ENCODE measurements around the gene DENND5A.
"Not testable (repeated sequence)": the region's sequence is repeated elsewhere in the genome, so short reads cannot be mapped to it uniquely, and the experiment has no call there.

DENND5A gene

GRCh38 chr11:9172389-9172788, 92.8 kb downstream of the DENND5A start:
- DNase-seq: no peak

GRCh38 chr11:9170450-9170849, 94.7 kb downstream of the DENND5A start:
- DNase-seq: no peak

- DNase-seq: no peak
These were observed 95.4 kb downstream of the DENND5A start for GRCh38 chr11:9169595-9170295.

DNA sequence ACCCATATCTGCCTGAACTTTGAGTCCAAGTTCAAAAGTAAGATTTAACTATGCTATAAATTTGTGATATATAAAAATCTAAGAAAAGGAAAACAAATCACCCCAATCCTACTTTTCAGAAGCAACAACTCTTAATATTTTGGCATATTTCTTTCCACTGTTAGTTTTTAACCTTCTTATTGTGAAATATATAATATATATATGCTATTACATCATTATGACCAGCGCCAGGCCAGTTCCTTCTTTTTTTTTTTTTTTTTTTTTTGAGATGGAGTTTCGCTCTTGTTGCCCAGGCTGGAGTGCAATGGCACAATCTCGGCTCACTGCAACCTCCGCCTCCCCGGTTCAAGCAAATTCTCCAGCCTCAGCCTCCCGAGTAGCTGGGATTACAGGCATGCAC, 103.2 kb downstream of the DENND5A start:
- not testable (repeated sequence) for DNase-seq

DNA sequence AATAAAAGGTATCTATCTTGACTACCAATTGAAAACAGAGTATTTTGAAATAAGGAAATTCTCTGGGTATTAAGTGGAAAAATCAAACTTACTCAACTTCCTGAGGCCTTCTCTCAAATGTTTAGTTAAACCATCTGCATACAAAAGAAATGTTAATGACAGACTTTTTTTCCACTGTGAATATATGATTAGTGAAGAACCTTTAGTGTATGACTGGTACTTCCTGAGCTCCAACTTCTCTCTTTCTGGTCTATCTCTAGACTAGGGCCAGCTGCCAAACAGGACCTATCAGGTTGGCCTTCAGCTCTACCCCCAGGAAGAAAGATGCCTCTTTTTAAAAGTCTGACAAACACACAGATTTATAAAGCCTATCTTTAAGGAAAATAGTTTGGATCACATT, 105.0 kb downstream of the DENND5A start:
- no peak for DNase-seq

DNA sequence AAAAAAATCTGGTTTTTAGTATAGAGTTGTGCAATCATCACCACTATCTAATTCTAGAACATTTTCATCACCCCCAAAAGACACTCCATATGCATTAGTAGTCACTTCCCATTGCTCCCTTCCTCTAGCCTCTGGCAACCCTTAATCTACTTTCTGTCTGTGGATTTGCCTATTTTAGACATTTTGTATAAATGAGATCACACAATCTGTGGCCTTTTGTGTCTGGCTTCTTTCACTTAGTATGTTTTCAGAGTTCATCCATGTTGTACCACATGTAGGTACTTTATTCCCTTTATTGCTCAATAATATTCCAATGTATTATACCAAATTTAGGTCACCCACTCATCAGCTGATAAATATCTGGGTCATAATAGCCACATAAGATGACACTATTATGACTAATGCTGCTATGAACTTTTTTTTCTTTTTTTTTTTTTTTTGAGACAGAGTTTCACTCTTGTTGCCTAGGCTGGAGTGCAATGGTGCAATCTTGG, 106.2 kb downstream of the DENND5A start:
- no peak for DNase-seq

- no peak for DNase-seq
These were observed 109.2 kb downstream of the DENND5A start for GRCh38 chr11:9155930-9156329.

DNA sequence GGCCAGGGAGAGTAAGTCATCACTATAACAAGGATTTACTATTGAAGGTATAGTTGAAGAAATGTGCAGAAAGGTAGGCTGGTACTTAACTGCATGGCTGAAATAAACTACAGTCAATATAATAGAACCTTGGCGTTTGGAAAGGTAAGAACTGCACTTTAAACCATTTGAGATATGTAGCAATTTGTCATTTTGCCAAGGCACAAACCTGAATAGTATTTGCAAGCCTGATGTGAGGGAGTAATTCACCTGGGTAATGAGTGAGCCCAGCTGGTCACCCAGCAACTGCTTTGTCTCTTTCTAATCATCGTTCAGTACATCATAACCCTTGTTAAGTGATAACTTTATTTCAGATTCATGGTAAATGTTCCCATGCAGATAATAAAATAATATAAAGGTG, 111.5 kb downstream of the DENND5A start:
- DNase-seq: no peak

- no peak for DNase-seq
These were observed 113.5 kb downstream of the DENND5A start for GRCh38 chr11:9151631-9152030.

DNA sequence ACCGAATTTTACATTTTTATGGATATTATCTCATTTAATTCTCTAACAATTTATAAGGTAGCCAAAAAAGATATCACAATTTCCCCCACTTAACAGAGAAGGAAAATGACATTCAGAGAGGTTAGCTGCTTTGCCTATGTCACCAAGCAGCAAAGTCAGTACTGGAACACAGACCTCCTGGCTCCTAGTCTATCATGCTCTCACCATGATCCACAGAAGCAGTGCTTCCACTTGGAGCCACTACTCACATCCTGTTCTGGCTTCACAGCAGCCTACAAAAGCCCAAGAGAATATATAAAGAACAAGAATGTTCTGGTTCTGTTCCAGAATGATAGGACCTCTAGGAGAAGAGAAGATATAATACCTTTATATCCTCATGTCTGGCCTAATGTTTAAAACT, 114.2 kb downstream of the DENND5A start:
- DNase-seq: no peak

DNA sequence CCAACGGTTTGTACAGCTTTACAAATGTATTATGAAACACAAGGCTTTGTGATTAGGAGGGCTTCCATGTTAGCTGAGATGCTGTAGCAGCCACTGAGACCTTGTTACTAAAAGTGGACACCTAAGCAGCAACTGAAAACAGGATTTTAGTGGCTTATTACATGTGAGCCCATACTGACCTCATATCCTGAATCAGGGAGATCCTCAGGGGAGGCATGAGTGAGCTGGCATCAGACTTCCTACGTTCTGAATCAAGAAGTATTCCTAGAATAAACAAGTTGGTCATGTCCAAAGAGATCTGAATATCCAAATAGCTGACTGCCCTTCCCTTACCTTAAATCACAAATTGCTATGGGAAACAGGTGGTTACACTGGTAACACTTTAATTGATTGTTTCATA, 114.6 kb downstream of the DENND5A start:
- DNase-seq: no peak

- no peak for DNase-seq
These were observed 116.4 kb downstream of the DENND5A start for GRCh38 chr11:9148727-9149126.

DNA sequence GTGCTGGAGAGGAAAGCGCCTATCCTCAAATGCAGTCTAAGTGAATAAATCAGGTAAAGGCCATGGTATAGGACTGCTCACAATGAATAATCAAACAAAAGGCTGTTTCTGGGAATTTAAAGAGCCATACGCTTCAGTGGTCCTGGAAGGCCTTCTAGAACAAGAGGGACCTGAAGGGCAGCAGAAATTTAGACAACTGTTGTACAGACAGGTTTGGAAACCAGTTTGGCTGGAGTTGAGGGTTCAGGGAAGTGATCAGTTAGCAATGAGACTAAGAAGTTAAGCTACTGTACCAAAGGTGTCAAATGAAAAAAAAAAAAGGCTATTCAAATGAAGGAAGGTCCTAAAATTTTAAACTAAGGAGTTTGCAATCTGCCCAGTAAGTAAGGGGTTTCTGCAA, 117.1 kb downstream of the DENND5A start:
- peak; percentile 12 for DNase-seq

GRCh38 chr11:9146477-9146876, 118.7 kb downstream of the DENND5A start:
- DNase-seq: no peak

GRCh38 chr11:9145283-9145682, 119.9 kb downstream of the DENND5A start:
- DNase-seq: no peak

- no peak for DNase-seq
These were observed 120.3 kb downstream of the DENND5A start for GRCh38 chr11:9144828-9145227.

- no peak for DNase-seq
These were observed 121.4 kb downstream of the DENND5A start for GRCh38 chr11:9143721-9144120.

DNA sequence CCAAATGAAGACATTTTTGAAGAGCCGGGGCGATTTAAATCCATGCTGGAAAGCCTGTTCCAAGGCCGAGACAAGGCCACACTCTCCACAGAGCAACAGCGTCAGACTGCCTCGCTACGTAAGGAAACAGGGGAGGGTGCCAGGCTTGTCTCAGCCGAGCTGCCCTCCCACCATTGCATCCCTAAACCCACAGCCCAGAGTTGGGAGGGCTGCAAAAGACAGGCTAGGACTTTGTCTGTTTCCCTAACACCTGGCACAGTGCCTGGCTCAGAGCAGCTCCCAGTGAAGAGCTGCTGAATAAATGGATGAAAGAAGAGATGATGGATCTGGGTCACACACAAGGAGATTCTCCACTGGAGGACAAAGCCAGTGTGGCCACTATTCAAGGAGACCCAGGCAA, 122.4 kb downstream of the DENND5A start:
- DNase-seq: no peak

DNA sequence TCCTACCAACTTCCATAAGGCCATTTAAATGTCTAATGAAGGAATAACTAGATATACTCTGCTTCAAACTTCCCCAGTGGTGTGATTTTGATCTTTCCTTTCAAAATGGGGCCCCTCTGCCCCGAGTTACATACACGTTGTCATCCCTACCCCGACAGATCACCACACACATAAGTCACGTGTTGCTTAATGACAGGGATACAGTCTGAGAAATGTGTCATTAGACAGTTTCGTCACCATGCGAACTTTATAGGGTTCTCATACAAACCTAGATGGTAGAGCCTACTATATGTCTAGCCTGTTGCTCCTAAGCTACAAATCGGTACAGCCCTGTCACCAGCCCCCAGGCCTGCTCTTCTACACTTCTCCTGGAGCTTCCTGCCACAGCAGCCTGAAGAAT, 124.0 kb downstream of the DENND5A start:
- DNase-seq: no peak

DNA sequence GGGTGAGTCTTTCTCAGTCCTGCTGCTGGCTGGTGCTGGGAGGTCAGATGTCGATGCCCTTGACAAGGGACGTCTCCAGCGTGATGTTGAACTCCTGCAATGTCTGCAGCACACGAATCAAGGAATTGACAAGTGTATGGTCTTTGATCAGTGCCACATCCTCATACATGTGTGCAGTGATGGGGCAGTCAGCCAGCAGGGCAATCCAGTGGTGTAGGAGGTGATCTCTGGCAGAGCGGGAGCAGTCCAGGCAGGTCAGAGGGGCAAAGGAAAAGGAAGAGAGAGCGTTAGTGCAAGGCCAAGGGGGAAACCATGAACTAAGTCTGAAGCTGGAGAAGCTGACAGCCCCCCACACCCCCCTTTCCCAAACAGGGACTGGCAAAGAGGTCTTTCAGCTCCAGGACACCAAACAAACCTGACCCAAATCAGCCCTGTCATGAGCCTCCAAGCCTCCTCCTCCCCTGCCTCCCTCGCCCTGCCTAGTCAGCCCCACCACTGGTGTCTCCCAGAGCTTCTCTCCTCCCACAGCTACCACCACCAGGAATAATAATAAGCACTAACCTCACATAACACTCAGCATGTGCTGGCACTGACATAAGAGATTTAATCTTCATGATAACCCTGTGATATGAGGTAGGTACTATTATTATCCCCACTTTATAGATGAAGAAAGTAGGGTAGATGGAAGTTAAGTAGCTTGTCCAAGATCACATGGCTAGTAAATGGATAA, 125.4 kb downstream of the DENND5A start:
- peak; percentile 77 for DNase-seq

- peak; percentile 98 for DNase-seq
These were observed 126.3 kb downstream of the DENND5A start for GRCh38 chr11:9138612-9139579.

GRCh38 chr11:9138133-9138453, 127.1 kb downstream of the DENND5A start:
- peak; percentile 91 for DNase-seq
